ENCODE results near the gene SMPD4.
"Not testable (repeated sequence)": the region's sequence is repeated elsewhere in the genome, so short reads cannot be mapped to it uniquely, and the experiment has no call there.

SMPD4 gene

DNA sequence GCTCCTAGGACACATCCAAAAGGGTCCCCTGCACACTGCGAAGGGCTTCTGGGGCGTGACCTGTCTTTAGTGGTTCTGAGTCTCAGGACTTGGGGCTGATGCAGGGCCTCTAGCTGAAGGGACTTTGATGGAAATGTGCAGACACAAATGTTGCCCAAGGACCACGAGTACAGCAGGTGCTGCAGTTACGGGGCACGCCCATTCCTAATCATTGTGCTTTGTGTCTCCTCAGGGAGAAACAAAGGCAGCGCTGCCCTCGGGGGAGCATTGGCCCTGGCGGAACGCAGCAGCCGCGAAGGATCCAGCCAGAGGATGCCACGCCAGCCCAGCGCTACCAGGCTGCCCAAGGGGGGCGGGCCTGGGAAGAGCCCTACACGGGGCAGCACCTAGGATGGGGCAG, 8.8 kb upstream of the SMPD4 start:
- DNase-seq (ENCODE audit: insufficient read length) (no peak), FAIRE-seq (no peak)
- no peak for TF ChIP-seq POLR2AphosphoS5 (IDR thresholded peaks at IDR 0.05; ENCODE audit: low read depth, low read length)
- TF ChIP-seq TAF1 (IDR thresholded peaks at IDR 0.05; ENCODE audit: borderline replicate concordance, low read depth, low read length) = no peak
- no peak for TF ChIP-seq POLR2A (IDR thresholded peaks at IDR 0.05; ENCODE audit: low read depth, low read length)

DNA sequence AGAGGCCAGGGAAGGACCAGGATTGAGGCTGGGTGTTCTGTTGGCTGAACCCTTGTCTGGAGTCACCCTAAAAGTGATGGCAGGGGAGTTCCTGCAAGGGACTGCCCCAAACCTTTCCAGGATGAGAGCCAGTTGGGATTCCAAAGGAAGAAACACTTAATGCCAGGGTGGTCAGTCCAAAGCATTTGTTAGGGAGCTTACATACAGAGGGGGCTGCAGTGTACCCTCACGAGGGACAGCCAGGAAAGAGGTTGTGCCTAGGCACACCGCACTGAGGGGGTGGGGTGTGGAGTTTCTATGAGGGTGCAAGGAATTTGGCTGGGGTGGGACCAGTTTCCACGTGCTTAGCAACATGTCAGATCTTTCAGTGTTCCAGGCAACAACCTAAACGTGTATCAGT, 7.6 kb upstream of the SMPD4 start:
- DNase-seq (ENCODE audit: insufficient read length); FAIRE-seq: not testable (repeated sequence)

DNA sequence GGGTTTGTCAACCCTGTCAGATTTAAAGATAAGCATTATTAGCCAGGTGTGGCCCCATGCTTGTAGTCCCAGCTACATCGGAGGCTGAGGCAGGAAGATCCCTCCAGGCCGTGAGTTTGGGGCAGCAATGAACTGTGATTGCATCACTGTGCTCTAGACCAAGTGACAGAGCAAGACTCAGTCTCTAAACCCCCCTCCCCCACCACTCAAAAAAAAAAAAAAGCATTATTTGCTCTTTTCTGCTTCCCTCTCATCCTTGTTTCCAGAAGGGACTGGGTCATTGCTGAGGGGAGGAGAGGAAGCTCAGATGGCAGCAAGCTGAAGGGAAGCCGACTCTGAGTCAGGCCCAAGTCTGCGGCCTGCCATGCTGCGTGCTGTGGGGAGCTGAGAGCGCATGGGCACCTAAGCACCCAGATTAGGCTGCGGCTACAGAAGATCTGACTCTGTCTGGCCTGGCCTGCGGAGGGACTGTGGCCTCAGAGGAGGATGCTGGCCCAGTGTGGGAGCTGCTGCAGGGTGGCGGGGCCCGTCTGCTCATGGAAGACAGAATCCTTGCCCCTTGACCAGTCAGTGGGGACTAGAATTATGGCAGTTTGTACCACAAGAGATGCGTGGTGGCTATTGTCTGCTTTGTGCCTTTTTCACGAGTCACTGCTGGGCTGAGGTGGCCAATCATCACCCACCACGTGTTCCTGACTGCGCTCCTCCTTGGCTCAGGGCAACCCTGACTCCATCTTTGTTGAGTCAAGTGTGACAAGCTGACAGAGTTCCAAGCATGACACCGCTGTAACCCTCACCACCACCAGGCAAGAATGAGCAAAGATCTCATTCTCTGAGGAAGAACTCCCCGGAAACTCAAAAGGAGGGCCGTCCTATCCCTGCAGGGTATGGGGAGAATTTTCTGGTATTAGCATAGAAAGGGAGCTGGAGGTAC, 6.7 kb upstream of the SMPD4 start:
- peak; percentile 56 for FAIRE-seq
- not testable (repeated sequence) for DNase-seq (ENCODE audit: insufficient read length)

DNA sequence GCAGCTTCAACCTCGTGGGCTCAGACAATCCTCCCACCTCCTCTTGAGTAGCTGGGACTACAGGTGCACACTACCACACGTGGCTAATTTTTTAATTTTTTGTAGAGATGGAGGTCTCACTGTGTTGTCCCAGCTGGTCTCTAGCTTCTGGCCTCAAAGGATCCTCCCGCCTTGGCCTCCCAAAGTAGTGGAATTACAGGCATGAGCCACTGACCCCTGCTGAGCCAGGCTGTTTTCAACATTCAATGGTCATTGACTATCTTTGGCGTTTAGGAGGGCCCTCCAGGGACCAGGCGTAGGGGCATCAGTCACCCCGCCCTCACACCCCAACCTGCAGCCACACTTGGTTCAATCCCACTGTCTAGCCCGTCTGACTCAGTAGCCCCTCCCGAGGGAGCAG, 5.9 kb upstream of the SMPD4 start:
- no peak for DNase-seq (ENCODE audit: insufficient read length)
- TF ChIP-seq TAF1 (IDR thresholded peaks at IDR 0.05; ENCODE audit: borderline replicate concordance, low read depth, low read length) (no peak), POLR2AphosphoS5 (IDR thresholded peaks at IDR 0.05; ENCODE audit: low read depth, low read length) (no peak), POLR2A (IDR thresholded peaks at IDR 0.05; ENCODE audit: low read depth, low read length) (no peak)
- FAIRE-seq = no peak

DNA sequence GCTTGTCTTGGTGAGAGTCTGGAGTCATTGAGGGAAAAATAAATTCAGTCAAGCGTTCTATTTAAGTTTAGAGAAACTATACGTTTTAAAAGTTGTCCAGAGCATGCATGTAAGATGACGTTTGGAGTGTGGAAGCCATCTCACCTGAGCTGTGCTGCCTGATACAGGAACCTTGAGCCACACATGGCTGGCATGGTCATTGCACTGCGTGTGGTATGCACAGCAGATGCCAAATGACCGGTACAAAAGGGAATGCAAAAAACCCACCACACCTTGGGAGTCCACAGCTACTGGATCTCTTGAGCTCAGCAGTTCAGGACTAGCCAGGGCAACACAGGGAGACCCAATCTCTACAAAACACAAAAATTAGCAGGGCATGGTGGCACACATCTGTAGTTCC, 5.0 kb upstream of the SMPD4 start:
- DNase-seq (ENCODE audit: insufficient read length) (no peak), FAIRE-seq (no peak)
- TF ChIP-seq TAF1 (IDR thresholded peaks at IDR 0.05; ENCODE audit: borderline replicate concordance, low read depth, low read length) (no peak), POLR2A (IDR thresholded peaks at IDR 0.05; ENCODE audit: low read depth, low read length) (no peak), POLR2AphosphoS5 (IDR thresholded peaks at IDR 0.05; ENCODE audit: low read depth, low read length) (no peak)

DNA sequence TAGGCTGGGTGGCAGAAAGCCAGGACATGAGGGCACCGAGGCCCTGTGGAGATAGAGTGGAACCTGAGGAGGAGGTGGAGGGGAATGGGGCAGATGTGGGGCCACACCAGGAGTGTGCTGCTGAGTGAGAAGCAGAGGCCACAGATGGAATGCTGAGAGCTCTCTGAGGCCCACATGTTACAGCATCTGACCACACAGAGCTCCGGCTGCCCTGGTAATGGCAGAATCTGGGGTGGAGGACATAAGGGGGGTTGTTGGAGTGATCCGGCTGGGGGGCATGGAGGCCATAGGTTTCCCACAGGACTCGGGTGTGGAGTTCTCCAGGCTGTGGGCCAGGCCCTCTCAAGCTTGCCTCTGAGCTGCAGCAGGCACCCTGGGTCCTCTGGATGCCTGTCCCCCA, 4.5 kb upstream of the SMPD4 start:
- TF ChIP-seq POLR2AphosphoS5 (IDR thresholded peaks at IDR 0.05; ENCODE audit: low read depth, low read length) (no peak), TAF1 (IDR thresholded peaks at IDR 0.05; ENCODE audit: borderline replicate concordance, low read depth, low read length) (no peak), POLR2A (IDR thresholded peaks at IDR 0.05; ENCODE audit: low read depth, low read length) (no peak)
- no peak for DNase-seq (ENCODE audit: insufficient read length)
- FAIRE-seq = no peak

DNA sequence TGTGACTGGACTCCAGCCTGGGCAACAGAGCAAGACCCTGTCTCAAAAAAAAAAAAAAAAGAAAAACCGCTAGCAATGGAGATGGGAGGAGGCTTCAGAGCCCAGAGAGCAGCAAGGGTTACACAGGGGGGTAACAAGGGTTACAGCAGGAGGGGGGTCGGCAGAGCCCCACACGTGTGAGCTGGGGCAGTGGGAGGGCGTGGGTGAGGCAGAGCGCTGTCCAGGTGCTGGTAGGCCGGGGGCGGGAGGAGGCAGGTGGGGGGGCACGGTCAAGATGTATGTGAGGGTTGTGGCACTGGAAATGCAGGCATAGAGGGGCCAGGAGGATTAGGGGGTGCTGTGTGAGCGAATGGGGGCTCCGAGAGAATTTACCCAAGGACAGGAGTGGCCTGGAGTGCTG, 4.0 kb upstream of the SMPD4 start:
- FAIRE-seq (no peak), DNase-seq (ENCODE audit: insufficient read length) (no peak)
- no peak for TF ChIP-seq TAF1 (IDR thresholded peaks at IDR 0.05; ENCODE audit: borderline replicate concordance, low read depth, low read length)
- TF ChIP-seq POLR2A (IDR thresholded peaks at IDR 0.05; ENCODE audit: low read depth, low read length) = no peak
- no peak for TF ChIP-seq POLR2AphosphoS5 (IDR thresholded peaks at IDR 0.05; ENCODE audit: low read depth, low read length)

DNA sequence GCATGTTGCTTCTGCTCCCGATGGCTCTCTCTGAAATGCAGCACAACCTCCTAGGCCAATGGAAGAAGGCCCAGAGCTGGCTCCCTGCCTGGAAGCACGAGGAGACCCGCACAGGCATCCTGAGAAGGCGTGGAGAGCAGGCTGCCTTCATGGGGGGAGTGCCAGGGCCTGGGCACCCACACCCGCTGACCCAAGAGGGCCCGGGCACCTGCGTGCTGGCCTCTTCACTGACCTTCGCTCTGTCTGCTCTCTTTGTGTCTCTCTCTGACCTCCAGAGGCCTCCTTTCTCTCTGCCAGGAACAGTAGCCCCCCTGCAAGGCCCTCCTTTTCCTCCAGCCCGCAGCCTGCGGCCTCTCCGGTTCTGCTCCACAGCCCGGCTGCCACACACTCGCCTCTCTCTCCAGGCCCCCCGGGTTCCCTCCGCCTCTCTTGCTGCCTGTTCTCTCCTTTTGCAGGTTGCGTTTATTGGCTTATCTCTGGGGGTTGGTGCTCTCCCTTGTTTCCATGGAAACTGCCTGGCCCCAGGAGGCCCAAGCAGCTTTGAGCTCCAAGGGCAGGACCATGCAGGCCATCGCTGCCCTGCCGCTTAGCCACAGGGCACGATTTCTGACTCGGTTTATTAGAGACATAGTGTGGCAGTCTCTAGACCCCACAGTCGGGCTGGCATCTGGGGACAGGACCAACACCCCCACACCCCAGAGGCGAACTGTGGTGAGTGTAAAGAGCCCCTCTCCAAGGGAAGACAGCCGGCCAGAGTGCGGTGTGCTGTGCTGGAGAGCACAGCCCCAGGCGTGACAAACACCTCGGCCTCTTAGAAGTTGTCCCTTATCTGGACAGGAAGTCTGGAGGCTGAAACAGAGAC, 2.3 kb upstream of the SMPD4 start:
- no peak for DNase-seq (ENCODE audit: insufficient read length)
- TF ChIP-seq POLR2A (IDR thresholded peaks at IDR 0.05; ENCODE audit: low read depth, low read length) (no peak), POLR2AphosphoS5 (IDR thresholded peaks at IDR 0.05; ENCODE audit: low read depth, low read length) (no peak), TAF1 (IDR thresholded peaks at IDR 0.05; ENCODE audit: borderline replicate concordance, low read depth, low read length) (no peak)
- FAIRE-seq = no peak

DNA sequence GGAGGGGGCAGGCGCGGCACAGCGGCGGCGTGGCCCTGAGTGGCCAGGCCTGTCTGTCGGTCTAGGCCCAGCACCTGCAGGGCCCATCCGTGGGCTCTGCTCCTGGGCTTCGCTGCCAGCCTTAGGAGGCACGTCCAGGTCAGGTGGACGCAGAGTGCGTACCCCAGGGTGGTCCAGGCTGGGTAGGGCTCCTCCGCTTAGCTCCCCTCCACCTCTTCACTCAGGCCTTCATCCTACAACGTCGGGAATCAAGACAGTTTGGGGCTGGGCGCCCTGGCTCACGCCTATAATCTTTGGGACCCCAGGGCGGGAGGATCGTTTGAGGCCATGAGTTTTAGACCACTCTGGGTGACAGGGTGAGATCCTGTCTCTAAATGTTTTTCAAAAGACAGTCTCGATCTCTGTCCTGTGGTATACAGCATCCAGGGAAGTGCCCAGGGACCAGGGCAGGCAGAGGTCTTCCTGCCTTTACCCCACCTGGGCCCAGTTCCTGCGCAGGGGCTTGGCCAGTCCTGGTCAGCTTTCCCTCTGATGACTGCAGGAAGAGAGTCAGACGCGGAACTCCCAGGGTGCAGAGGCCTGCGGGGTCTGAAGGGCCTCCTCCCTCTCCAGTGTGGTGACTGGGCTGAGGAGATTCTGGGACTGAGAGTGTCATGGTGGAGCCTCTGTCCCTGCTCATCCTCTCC, 1.6 kb upstream of the SMPD4 start:
- not testable (repeated sequence) for FAIRE-seq; DNase-seq (ENCODE audit: insufficient read length)

DNA sequence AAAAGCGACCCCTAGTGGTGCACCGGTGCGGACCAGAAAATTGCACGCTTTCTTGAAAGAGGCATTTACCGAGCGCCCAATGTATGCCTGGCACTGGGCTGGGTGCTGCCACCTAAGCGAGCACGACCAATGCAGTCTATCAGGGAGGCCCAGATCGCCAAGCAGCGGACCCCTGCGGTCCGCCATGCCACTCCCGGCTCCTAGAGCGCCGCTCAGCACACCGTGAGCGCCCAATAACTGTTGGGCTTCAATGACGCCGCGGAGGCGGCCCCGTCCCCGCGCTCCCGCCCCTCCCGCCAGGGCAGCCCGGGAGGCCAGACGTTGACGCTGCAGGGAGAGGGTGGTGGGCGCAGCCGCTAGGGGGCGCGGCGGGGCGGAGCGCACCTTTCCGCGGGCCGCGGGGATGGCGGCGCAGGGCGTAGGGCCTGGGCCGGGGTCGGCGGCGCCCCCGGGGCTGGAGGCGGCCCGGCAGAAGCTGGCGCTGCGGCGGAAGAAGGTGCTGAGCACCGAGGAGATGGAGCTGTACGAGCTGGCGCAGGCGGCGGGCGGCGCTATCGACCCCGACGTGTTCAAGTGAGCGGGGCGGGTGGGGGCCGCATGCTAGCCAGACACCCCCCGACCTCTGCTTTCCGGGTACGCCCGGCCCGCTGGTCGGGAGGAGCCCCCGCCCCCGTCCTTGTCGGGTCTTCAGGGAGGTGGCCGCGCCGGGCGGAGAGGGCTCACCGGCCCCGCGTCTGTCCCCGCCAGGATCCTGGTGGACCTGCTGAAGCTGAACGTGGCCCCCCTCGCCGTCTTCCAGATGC, 679 bp upstream of the SMPD4 start, which contains the start of gene MZT2B:
MZT2B (plus strand) TSS at position 383 of the 803 bp plus-strand sequence; CDS start at position 404, 21 bp downstream.
- peak; percentile 58; the same call in 1 of the 2 replicates for TF ChIP-seq POLR2AphosphoS5 (IDR thresholded peaks at IDR 0.05; ENCODE audit: low read depth, low read length)
- TF ChIP-seq TAF1 (IDR thresholded peaks at IDR 0.05; ENCODE audit: borderline replicate concordance, low read depth, low read length) = 0 out of 2 replicates have a peak, but pooled peaks have one; percentile 18
- peak; percentile 78 for TF ChIP-seq POLR2A (IDR thresholded peaks at IDR 0.05; ENCODE audit: low read depth, low read length)
- FAIRE-seq (peak; percentile 91), DNase-seq (ENCODE audit: insufficient read length) (peak; percentile 89)

DNA sequence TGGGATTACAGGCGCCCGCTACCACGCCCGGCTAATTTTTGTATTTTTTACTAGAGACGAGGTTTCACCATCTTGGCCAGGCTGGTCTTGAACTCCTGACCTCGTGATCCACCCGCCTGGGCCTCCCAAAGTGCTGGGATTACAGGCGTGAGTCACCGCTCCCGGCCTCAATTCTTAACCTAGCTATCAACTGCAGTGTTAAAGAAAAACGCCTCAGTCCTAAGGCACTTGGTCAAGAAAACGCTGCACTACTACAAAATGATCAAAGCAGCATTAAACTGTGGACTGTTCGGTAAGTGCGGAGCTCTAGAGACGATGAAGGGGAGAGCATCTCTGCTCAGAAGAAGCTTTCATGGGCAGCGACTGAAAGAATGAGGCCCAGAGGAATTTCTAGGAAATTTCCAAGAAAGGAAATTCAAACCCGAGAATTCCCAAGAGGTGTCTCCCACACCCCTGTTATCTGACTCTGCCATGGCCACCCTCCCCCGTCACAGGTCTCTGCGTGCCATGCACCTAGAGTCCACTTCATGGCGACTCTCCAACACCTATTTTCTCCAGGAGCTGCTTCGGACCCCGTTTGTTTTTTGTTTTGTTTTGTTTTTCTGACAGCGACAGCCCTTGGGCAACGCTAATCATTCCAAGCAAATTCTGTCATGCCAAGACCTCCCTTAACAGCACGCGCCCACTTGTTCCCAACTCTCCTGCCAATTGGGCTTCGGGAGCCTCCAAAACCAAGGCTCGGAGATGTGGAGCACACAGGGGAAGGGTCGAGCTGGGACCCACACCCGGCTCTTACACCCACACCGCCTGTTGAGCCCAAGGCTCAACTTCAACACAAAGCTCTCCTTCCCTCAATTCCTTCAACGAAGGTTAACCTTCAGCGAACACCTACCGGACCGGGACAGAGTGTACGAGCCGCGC, 738 bp downstream of the SMPD4 start:
- not testable (repeated sequence) for DNase-seq (ENCODE audit: insufficient read length)
- FAIRE-seq = peak; percentile 82

DNA sequence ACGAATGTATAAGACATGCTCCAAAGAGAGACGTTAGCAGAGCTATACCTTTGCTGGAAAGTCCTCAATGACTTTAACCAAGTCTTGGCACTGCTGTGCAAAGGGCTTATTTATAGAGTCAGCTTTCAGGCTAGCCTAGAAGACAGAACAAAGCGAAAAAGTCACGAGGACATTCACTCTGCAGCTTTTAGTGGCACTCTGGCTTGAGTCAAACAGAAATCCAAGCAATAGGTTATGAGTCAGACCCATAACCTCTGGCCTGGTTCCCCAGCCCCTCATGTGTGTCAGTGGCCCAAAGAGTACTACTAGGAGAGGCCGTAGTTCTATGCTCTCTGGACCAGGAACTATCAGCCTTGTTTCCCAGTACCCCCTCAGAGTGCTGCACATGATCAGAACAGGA, 6.5 kb downstream of the SMPD4 start:
- DNase-seq (ENCODE audit: insufficient read length) = not testable (repeated sequence)
- FAIRE-seq = peak; percentile 92
